ENCODE measurements around the gene TPT1. TPM values are rescaled to one million over a fixed set of nuclear protein-coding genes. Genes with fewer than 3 reads are reported as not detected.

TPT1 gene
- total RNA-seq, 2 donors from 2014 or later: 2,150 to 2,159 TPM

DNA sequence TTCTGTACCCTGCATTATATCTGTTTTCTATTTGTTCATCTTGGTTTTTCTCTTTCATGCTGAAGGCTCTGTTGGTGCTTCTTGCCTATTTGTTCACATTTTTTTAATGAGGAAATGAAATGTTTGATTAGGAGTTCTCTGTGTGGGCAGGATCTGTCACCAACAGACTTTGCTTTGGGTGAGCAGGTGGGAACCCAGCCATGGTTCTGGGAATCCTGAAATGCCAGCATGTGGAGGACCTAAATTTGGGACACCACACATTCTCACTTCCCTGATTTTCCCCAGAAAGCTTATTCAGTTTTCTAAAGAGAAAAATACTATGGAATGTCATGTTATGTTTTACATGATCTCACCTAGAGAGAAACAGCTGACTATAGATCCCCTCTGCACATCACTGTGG lies 34.0 kb downstream of the TPT1 start:
- Histone ChIP-seq H3K4me1 (peaks cover 0 to 16% of the 10 kb centered on the region in 2 donors), H3K9me3 (no peaks in the 10 kb centered on the region), H3K27me3 (no peaks in the 10 kb centered on the region), H3K27ac (no peak overlapping the region), H3K4me3 (no peak overlapping the region), H3K36me3 (no peaks in the 10 kb centered on the region)
- DNase-seq (ENCODE audit: low spot score): no peak
- no peak for TF ChIP-seq CTCF (IDR thresholded peaks at IDR 0.05)

DNA sequence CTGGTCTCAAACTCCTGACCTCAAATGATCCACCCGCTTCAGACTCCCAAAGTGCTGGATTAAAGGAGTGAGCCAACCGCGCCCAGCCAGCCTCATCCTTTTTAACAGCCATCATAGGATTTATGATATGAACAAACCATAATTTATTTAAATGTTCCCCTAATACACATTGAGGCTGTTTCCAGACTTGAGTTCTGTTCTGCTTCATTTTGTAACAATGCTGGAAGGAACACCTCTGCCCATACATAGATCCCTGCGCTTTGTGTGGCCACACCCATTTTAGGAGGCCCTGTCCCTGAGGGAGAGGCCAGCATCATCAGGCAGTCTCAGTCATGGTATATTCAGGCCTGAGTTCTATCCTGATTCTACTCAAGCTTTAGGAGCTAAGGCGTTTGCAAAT lies 35.9 kb downstream of the TPT1 start:
- Histone ChIP-seq H3K4me3 (no peak overlapping the region), H3K36me3 (no peaks in the 10 kb centered on the region), H3K27ac (no peak overlapping the region), H3K9me3 (no peaks in the 10 kb centered on the region), H3K4me1 (peaks cover 0 to 7% of the 10 kb centered on the region in 2 donors), H3K27me3 (no peaks in the 10 kb centered on the region)
- no peak for DNase-seq (ENCODE audit: low spot score)
- no peak for TF ChIP-seq CTCF (IDR thresholded peaks at IDR 0.05)

DNA sequence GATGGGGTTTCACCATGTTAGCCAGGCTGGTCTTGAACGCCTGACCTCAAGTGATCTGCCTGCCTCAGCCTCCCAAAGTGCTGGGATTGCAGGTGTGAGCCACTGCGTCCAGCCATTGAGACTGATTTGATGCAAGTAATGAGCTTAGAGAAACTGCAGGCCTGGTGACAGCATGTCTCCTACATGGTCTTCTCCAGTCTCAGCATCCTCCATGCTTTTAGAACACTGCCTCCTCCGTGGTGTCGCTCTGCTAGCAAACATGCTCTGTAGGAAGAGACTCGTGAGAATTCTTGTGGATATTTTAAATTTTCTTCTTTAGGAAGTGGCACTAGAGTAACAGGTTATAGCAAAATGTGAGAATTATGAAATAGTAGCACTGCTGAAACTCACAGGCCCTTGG lies 37.1 kb downstream of the TPT1 start:
- Histone ChIP-seq H3K27ac (no peak overlapping the region), H3K4me3 (no peak overlapping the region), H3K27me3 (no peaks in the 10 kb centered on the region), H3K9me3 (no peaks in the 10 kb centered on the region), H3K36me3 (no peaks in the 10 kb centered on the region), H3K4me1 (peaks cover 0 to 5% of the 10 kb centered on the region in 2 donors)
- no peak for TF ChIP-seq CTCF (IDR thresholded peaks at IDR 0.05)
- DNase-seq (ENCODE audit: low spot score): no peak

DNA sequence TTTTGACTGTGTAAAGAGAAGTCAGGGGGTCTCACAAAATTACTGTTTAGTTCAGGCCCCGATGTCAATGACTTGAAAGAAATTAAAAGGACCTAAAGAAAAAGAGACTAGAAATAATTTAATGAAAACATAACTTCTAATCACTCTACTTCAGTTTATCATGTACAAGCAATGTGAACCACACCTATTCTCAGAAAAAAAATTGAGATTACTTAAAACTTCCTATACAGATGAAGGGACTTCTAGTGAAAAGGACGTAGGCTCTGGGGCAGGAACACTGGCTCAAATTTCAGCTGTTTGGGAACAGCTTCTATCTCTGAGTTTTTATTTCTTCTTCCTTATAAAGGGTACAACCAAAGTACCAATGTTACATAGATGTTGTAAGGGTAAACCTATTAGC lies 38.0 kb downstream of the TPT1 start:
- H3K27ac ChIP-seq: no peak overlapping the region

DNA sequence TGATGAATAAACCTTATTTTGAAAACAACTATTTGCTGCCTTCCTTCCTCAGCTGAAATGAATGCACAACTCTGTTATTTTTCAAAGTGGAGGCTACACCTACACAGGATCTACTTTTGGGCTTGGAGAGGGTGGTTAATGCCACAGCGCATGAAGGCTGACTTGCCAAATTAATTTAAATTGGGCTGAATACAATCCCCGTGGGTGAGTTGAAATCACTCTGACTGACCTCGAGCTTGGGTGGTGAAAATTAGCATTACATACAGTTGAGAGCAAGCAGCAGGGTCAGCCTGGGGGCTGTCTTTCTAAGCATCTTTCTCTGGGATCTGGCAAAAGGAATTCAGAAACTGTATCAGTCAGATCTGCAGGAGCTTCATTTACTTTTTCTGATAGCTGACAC lies 38.5 kb downstream of the TPT1 start:
- Histone ChIP-seq H3K27me3 (no peaks in the 10 kb centered on the region), H3K9me3 (no peaks in the 10 kb centered on the region), H3K27ac (no peak overlapping the region), H3K36me3 (no peaks in the 10 kb centered on the region), H3K4me3 (no peak overlapping the region), H3K4me1 (peaks cover 0 to 5% of the 10 kb centered on the region in 2 donors)
- DNase-seq (ENCODE audit: low spot score): no peak
- TF ChIP-seq CTCF (IDR thresholded peaks at IDR 0.05): no peak

More for the DNA sequence above, 38.0 kb downstream of the TPT1 start:
- Histone ChIP-seq H3K4me3 (no peak overlapping the region), H3K9me3 (no peaks in the 10 kb centered on the region), H3K27me3 (no peaks in the 10 kb centered on the region), H3K36me3 (no peaks in the 10 kb centered on the region), H3K4me1 (peaks cover 0 to 5% of the 10 kb centered on the region in 2 donors)
- DNase-seq (ENCODE audit: low spot score): no peak
- TF ChIP-seq CTCF (IDR thresholded peaks at IDR 0.05): no peak

- Histone ChIP-seq H3K4me3 (no peak overlapping the region), H3K9me3 (no peaks in the 10 kb centered on the region), H3K27ac (no peak overlapping the region), H3K36me3 (no peaks in the 10 kb centered on the region), H3K27me3 (no peaks in the 10 kb centered on the region), H3K4me1 (peaks cover 0 to 5% of the 10 kb centered on the region in 2 donors)
- no peak for DNase-seq (ENCODE audit: low spot score)
- no peak for TF ChIP-seq CTCF (IDR thresholded peaks at IDR 0.05)
Measured at GRCh38 chr13:45301263-45301662, 39.7 kb downstream of the TPT1 start.

Data from right atrium auricular region (tissue), 2 donors.